Esophagus squamous epithelium (tissue), 4 donors: ENCODE measurements around the gene XK.

ENCODE experiments used
- POLR2A ChIP-seq, 4 donors: fragments of 450-650 bp; IDR thresholded peaks; one replicate each; pipeline ENCODE4 v1.6.1; 2017; ENCODE audit warnings: antibody characterized with exemption in 4 of 4, mild to moderate bottlenecking in 4 of 4, moderate library complexity in 3 of 4
- TF ChIP-seq, protein P1 (sequence below), 6 experiments: fragments of 450-650 bp in 4 of 6; fragments of 200-600 bp in 2 of 6; sonication (generic) in 2 of 6; IDR thresholded peaks; one replicate each; pipeline ENCODE4 v1.5.1; 2016 to 2019; ENCODE audit warnings: antibody characterized with exemption in 6 of 6, mild to moderate bottlenecking in 4 of 6, moderate library complexity in 4 of 6

DNA sequence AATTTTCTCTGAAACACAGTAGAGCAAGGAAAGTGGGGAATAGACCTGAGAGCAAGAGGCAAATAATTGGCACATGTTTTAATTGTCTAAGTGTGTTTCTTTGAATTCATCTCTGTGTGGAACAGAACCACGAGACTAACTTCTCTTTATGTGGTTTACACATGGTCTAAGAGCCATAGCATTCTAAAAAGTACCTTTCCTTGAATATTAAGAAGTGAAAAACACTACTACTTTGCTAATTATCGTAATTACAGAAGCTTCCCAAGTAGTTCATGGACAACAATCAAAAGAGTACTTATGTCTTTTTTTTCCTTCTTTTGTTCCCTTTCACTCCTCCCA is 91.4 kb downstream of the XK start:
- TF ChIP-seq, protein P1, sequence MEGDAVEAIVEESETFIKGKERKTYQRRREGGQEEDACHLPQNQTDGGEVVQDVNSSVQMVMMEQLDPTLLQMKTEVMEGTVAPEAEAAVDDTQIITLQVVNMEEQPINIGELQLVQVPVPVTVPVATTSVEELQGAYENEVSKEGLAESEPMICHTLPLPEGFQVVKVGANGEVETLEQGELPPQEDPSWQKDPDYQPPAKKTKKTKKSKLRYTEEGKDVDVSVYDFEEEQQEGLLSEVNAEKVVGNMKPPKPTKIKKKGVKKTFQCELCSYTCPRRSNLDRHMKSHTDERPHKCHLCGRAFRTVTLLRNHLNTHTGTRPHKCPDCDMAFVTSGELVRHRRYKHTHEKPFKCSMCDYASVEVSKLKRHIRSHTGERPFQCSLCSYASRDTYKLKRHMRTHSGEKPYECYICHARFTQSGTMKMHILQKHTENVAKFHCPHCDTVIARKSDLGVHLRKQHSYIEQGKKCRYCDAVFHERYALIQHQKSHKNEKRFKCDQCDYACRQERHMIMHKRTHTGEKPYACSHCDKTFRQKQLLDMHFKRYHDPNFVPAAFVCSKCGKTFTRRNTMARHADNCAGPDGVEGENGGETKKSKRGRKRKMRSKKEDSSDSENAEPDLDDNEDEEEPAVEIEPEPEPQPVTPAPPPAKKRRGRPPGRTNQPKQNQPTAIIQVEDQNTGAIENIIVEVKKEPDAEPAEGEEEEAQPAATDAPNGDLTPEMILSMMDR (IDR thresholded peaks at IDR 0.05), result no peak
- TF ChIP-seq POLR2A (IDR thresholded peaks at IDR 0.05), result no peak
